ENCODE results near the gene TRIM24.
"Not testable (repeated sequence)": the region's sequence is repeated elsewhere in the genome, so short reads cannot be mapped to it uniquely, and the experiment has no call there.

TRIM24 gene

DNA sequence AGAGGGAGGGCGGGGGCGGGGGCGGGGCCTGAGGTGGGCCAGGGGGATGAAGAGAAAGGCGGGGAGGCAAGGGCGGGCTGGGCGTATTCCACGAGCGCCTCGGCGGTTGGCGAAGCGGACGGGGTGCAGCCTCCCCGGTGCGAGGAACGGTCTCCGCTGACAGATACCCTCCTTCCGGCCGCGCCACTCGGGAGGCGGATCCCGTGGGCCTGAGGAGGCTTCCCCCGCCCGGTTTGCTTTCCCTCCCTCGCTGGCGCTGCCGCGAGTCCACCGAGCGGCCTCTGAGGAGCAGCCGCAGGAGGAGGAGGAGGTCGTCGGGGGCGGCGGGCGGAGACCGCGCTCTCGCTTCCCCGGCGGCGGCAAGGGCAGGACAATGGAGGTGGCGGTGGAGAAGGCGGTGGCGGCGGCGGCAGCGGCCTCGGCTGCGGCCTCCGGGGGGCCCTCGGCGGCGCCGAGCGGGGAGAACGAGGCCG lies at the start of gene TRIM24:
Gene TRIM24 (plus strand): TSS at position 84 of the 473 bp plus-strand sequence. CDS start 290 bp downstream, at position 374.
- no peak for DNase-seq

DNA sequence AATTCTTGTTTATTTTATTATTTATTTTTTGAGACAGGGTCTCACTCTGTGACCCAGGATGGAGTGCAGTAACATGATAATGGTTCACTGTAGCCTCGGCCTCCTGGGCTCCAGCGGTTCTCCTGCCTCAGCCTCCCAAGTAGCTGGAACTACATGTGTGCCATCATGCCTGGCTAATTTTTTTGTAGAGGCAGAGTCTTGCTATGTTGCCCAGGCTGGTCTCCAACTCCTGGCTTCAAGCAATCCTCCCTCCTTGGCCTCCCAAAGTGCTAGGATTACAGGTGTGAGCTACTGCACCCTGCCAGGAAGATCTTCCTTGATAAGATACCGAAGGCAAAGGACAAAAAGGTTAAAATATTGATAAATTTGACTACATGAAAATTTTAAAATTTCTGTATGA lies 48.0 kb upstream of the TRIM24 start:
- not testable (repeated sequence) for DNase-seq

DNA sequence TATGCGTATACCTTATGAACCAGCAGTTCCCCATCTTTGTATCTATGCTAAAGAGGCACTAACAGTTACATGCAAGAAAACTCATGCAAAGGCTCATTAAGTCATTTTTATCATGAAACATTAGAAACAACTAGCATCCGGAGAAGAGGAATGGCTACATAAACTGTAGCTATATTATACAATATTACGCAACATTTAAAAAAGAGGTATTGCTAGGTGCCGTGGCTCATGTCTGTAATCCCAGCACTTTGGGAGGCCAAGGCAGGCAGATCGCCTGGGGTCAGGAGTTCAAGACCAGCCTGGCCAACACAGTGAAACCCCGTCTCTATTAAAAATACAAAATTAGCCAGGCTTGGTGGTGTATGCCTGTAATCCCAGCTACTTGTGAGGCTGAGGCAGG lies 47.1 kb upstream of the TRIM24 start:
- not testable (repeated sequence) for DNase-seq

DNA sequence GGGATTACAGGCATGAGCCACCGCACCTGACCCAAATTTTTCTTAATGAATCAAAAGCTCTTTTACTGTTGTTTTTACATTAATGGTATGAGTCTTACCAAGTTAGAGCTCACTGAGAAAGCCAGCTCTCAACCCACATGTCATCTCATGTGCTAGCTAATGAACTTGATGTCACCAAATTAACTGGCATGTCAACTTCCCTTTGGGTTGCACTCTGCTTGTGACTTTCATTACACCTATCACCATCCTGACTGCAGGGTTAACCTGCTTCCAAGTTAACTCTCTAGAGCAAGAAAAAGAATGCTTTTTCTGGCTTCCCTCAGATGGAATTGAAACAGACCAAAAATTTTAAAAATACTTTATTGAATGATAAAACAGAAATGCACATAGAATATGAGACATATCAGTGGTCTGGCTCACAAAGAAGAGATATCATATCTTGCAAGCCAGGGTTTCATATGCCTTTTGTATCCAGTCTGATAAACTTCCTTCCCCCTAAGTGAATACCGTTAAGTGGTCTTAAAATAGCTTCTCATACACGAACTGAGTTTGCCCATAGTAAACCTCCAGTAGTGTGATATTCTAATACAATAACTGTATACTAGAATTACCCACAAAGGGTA lies 42.9 kb upstream of the TRIM24 start:
- DNase-seq: no peak

DNA sequence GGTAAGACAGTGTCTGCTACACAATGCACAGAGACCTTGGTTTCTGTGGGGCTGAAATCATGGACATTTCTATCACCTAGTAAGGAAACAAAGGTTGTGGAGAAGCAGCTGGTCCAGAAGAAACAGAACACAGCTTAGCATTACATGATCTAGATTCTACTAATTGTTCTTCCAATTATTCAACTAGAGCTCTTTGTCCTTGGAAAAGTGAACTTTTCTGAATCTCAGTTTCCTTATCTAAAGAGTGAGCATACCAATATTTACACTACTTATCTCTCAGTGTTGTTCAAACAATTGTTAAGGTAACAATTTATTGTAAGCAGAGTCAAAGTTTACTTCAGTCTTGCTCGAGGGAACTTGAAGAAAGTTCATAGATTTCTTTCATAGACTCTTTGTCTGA lies 42.3 kb upstream of the TRIM24 start:
- DNase-seq: no peak

DNA sequence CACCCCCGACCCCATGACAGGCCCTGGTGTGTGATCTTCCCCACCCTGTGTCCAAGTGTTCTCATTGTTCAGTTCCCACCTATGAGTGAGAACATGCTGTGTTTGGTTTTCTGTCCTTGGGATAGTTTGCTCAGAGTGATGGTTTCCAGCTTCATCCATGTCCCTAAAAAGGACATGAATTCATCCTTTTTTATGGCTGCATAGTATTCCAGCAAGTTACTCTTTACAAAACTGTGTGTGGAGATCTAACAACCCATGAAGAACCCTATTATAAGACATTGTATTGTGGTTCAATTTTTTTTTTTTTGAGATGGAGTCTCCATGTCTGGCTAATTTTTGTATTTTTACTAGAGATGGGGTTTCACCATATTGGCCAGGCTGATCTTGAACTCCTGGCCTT lies 41.7 kb upstream of the TRIM24 start:
- DNase-seq: not testable (repeated sequence)

DNA sequence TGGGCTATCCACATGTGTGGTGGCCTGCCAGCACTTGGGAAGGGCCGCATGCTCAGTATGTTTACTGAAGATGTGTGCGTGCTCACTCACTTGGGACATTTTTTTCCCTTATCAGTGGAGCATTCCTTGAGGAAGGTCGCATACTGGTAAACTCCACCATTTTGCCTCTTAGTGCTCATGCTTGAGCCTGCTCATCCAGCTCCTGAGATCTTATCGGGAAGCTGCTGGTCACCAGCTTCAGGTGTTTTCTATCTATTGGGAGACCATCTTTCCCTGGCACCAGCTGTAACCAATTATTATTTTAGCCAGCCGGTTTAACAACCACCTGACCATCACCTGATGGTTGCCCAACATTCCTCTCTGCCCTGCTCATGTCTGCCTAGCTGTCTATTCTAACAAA lies 35.0 kb upstream of the TRIM24 start:
- no peak for DNase-seq

DNA sequence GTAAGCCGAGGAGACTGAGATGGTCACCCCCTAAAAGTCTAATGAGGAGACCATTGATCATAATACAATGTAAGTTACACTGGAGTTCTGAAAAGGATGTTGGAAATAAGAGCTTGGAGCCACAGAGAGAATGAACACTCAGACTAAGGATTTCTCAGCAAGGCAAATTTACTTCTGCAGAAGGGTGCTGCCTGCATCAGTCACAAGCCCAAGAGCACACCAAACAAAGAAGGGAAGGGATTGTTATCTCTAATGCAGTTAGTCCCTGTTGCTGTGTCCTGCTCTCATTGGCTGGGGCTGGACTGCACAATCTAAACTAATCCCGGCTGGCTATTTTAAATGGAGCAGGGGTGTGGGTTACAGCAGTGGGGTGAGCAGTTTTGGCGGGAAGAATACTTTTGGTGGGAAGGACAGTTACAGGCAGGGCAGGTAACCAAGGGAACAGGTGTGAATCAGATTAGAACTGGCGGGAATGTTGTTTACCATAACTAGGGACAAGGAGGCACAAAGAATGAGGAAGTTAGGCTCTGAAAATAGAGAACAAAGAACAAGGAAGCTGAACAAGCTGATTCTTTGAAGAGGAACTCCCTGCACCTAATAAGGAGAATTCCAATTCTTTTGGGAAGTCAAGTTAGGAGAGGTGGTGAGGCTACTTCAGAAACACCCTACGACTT lies 30.3 kb upstream of the TRIM24 start:
- DNase-seq: no peak

DNA sequence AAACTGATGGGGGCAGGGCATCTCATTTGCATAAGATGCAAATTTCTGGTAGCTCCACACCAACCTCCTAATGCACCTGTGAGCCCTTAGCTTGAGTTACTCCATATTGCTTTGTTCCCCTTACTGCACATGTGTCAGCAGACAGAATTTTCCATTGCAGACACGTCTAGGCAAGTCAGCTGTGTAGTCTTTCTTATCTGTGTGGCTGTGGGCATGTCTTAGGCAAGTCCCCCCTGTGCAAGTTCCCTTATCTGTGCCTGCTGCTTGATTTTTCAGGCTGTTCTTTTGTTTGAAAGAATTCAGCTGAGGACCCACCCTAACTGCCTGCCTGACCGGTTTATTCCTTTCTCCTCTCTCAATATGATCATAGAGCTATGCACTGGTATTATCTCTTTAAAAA lies 28.5 kb upstream of the TRIM24 start:
- no peak for DNase-seq

DNA sequence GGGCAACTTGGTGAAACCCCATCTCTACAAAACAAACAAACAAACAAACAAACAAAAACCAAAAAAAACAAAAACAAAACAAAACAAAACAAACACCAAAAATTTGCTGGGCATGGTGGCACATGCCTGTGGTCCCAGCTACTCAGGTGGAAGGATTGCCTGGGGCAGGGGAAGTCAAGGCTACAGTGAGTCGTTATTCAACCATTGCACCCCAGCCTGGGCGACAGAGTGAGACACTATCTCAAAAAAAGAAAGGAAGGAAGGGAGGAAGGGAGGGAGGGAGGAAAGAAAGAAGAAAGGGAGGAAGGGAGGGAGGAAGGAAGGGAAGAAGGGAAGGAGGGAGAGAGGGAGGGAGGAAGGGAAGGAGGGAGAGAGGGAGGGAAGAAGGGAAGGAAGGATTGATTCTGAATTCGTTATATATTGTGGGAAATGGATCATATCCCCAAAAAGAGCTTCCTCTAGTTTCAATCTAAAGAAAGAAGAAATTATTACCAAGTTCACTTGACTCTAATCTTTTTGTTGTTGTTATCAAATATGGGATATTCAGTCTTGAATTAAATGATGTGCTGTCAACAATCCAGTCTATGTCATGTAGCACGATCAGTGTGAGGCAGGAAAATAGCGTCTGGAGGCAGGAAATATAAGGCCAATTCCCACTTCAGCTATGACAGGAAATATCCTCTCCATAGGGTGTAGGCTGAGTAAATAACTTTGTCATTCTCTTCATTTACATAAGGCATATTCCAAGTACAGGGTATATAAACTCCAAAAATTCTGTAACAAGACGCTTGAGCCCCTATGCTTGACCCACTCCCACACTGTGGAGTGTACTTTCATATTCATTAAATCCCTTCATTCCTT lies 26.2 kb upstream of the TRIM24 start:
- no peak for DNase-seq

DNA sequence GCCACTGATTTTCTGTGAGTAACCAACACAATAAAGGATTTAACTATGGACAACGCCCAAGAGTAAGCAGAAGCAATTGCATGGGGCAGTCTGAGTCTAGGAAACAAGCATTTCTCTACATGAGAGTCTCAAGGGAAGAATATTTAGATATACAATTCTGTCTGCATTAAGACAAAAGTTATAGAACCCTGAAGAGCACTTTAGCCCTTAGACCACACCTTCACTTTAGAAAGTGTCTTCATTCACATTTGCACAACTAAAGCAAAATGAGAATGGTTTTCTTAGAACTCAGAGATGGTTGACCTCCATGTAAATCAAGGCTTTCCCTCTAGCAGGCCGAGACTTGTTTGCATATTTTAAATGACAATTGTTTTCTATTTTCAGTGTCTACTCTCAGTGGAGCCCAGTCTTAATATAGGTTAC lies 25.5 kb upstream of the TRIM24 start:
- no peak for DNase-seq

DNA sequence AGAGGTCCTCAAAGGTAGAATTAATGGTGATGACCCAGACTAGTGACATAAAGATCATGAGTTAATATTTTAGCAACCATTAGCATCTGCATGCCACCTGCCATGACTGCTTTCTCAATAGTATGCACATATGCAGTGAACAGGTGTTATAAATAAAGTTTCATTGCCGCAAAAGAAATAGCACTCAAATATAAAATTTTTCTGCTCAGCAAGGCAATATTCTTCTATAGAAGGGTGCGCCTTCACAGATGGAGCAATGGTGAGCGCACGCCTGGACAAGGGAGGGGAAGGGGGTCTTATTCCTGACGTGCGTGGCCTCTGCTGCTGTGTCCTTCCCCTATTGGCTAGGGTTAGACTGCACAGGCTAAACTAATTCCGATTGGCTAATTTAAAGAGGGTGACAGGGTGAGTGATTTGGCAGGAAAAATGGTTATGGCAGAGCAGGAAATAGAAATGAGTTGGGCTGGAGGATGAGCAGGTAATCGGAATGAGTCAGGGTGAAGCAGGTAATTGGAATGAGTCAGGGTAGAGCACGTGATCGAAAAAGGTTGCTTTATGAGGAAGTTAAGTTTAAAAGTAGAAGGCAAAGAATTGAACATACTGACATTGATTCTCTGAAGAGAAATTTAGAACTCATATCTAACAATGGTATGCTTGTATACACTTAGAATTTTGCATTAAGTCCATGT lies 24.7 kb upstream of the TRIM24 start:
- no peak for DNase-seq

DNA sequence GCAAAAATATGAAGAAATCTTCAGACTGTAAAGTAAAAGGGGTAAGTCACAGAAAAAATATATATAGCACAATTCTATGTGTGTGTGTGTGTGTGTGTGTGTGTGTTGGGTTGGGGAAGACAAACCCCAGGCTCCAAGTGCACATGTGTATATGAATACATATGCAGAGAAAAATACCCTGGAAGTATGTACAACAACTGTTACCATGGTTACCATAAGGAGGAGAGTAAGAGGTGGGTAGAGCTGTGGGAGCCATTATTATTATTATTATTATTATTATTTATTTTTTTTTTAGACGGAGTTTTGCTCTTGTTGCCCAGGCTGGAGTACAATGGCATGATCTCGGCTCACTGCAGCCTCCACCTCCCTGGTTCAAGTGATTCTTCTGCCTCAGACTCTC lies 23.7 kb upstream of the TRIM24 start:
- DNase-seq: no peak

DNA sequence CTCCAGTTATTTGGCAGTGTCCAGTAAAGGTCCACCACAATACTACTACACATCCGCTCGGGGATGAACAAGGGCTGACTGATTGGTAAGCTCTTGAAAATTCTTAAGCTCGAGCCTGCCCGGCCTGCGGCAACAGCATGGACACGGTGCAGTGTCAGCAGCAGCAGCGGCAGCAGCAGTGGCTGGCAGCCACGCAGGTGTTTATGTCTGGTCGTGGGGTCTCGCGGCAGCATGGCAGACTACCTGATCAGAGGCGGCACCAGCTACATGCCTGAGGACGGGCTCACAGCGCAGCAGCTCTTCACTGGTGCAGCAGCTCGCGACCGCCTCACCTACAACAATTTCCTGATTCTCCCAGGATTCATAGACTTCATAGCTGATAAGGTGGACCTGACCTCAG lies 19.6 kb upstream of the TRIM24 start:
- DNase-seq: no peak

DNA sequence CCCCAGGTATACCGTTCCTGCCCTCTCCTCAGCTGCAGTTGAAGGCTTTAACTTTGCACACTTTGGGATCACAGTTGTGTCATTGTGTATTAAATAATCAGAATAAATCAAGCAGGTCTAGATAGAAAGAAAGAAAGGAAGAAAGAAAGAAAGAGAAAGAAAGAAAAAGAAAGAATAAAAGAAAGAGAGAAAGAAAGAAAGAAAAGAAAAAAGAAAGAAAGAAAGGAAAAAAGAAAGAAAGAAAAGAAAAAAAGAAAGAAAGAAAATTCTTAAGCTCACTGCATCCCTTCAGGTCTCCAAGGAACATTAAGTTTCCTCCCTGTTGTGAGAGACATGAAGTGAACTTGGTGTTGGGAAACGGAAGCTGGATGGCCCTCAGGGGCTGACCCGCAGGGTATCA lies 17.2 kb upstream of the TRIM24 start:
- no peak for DNase-seq

DNA sequence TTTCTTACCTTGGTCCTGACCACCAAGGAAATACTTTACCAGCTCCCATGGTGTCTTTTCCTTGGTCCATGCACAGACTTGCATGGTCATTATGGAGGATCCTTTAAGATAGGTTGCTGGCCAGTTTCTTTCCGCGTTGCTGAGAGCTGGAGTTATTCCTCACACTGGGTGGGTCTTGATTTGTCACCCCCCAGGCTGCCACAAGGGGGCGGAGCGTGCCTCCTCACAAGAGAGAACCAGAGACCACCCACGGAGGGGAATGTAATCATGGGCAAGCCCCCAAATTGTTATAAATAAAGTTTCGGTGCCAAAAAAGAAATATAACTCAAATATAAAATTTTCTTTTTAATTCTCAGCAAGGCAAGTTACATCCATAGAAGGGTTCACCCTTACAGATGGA lies 10.5 kb upstream of the TRIM24 start:
- peak; percentile 41 for DNase-seq

DNA sequence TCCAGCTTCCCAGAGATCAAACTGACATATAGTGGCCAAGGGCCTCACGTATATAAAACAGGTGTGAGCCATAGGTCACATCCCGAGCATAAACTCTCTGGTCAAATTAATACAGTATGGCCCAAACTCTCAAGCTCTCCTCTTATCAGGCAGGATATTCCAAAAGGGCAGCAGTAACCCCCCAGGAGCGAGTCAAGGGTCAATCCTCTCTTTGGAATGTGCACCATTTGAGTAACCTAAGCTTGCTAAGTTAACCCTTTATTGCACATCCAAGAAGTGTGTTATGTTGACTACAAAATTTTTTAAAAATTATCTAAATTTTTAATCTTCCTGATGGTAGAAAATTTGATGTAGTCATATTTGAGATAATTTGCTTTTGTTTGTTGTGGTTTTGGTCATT lies 4.5 kb upstream of the TRIM24 start:
- DNase-seq: no peak

DNA sequence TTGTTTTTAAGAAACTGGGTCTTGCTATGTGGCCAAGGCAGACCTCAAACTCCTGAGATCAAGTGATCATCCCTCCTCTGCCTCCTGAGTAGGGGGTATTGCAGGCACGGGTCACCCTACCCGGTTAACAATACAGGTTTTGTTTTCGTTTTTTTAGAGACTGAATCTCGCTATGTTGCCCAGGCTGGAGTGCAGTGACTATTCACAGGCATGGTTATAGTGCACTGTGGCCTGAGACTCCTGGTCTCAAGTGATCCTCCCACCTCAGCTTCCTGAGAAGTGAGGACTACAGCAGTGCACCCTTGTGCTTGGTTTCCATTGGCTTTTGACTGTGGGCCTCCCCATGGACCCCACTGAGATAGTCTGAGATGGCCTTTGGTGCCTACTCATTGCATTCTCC lies 3.8 kb upstream of the TRIM24 start:
- no peak for DNase-seq

DNA sequence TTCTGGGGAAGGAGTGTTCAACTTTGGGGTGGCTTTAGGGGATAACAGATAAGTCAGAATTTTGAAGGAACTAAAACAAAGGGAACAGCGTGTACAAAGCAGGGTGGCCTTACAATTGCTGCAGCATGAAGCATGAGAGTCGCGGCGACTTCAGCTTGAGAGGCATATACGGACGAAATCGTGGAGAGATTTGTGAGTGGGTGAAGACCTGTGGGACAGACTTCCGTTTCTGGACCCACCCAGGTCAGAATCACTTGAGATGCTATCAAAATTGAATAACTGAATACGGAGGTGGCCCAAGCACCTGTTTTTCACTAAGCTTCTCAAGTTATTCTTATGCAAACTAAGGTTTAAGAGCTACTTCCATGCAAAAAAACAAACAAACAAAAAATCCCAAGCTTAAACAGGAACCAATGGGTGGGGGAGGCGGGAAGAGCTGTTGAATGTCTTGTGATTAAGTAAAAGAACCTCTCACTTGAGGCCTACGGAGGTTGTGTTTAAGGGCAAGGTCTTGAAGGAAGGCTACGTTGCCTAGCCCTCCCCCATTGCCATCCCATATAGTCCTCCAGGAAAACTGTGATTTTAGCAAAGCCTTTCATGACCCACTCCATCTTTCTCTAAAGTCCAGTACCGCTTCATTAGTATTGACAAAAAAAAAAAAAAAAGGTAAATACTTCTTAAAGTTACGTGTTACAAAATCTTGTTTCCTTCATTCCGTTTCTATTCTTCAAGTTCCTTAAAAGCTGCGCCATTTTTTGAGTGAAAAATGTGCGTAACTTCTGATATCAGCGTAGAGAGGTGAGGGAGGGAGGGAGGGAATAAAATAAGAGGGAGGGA lies 1.3 kb upstream of the TRIM24 start:
- no peak for DNase-seq

DNA sequence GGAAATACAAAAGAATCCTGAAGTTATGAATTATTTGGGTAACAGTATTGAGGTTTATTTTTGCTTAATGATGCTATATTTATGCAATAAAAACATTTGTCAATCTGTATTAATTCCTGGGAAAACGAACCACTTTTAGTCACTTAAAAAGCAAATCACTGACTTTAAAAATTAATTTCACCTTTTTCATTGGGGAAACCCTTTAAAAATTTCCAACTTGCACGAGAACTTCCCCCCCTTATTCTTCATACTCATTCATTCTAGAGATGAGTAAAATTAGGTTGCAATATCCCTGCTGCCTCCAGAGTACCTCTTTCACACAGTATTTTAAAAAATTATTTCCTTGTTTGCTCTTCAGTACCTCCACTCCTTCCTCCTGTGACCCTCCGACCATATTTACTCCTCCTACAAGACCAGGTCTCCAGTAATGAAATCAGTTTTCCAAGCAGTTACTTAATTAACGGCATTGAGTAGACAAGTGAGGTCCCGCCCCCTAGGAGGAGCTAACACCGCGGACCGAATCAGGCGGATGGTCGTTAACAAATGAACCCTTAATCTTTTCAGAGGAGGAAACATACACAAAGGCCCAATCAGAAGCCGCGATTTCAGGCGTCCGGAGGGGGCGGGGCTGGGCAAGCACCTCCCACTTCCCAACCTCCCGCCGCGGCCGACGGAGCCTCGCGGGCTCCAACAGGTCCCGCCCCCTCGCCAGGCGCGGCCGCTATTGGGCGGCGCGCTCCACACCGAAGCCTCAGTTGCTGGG lies 465 bp upstream of the TRIM24 start:
- DNase-seq: peak; percentile 98

Measured in stimulated activated CD4-positive, alpha-beta T cell treated with anti-CD3 and anti-CD28 coated beads, Interleukin-4, amount 100 ng/mL, for 24 hours (primary cell).